ENCODE measurements around the gene SORCS1. TPM values are rescaled to one million over a fixed set of nuclear protein-coding genes. Genes with fewer than 3 reads are reported as not detected.

Gene SORCS1
- polyA plus RNA-seq, 1 experiment = 0.02 TPM

GRCh38 chr10:106540645-106541044, 623.9 kb downstream of the SORCS1 start:
- no peak overlapping the region for H3K27ac ChIP-seq (ENCODE audit: low read depth, low read length)
- H3K9me3 ChIP-seq (ENCODE audit: control insufficient read depth, insufficient read depth, low read length) = peaks cover 4% of the 10 kb centered on the region; the same call in 1 of the 2 replicates
- POLR2A ChIA-PET = no interaction called here
- DNase-seq (ENCODE audit: low read depth, low spot score) = no peak
- no peak for TF ChIP-seq CTCF (IDR thresholded peaks at IDR 0.05; ENCODE audit: low read depth, low read length)
- CTCF ChIA-PET = no interaction called here
- H3K4me3 ChIP-seq (ENCODE audit: low read depth, low read length) = no peak overlapping the region
- H3K27me3 ChIP-seq (ENCODE audit: control insufficient read depth, insufficient read depth, low read length) = no peaks in the 10 kb centered on the region

GRCh38 chr10:106537866-106538265, 626.6 kb downstream of the SORCS1 start:
- Histone ChIP-seq H3K27me3 (ENCODE audit: control insufficient read depth, insufficient read depth, low read length) (no peaks in the 10 kb centered on the region), H3K4me3 (ENCODE audit: low read depth, low read length) (no peak overlapping the region), H3K9me3 (ENCODE audit: control insufficient read depth, insufficient read depth, low read length) (peaks cover 4% of the 10 kb centered on the region; the same call in 1 of the 2 replicates), H3K27ac (ENCODE audit: low read depth, low read length) (no peak overlapping the region)
- CTCF ChIA-PET = no interaction called here
- no peak for DNase-seq (ENCODE audit: low read depth, low spot score)
- POLR2A ChIA-PET = no interaction called here
- no peak for TF ChIP-seq CTCF (IDR thresholded peaks at IDR 0.05; ENCODE audit: low read depth, low read length)

GRCh38 chr10:106535304-106535953, 629.1 kb downstream of the SORCS1 start:
- POLR2A ChIA-PET = no interaction called here
- H3K9me3 ChIP-seq (ENCODE audit: control insufficient read depth, insufficient read depth, low read length) = no peaks in the 10 kb centered on the region
- CTCF ChIA-PET = no interaction called here
- DNase-seq (ENCODE audit: low read depth, low spot score) = no peak
- no peak overlapping the region for H3K27ac ChIP-seq (ENCODE audit: low read depth, low read length)
- no peaks in the 10 kb centered on the region for H3K27me3 ChIP-seq (ENCODE audit: control insufficient read depth, insufficient read depth, low read length)
- no peak for TF ChIP-seq CTCF (IDR thresholded peaks at IDR 0.05; ENCODE audit: low read depth, low read length)
- no peak overlapping the region for H3K4me3 ChIP-seq (ENCODE audit: low read depth, low read length)

GRCh38 chr10:106534441-106534840, 630.1 kb downstream of the SORCS1 start:
- POLR2A ChIA-PET = no interaction called here
- Histone ChIP-seq H3K9me3 (ENCODE audit: control insufficient read depth, insufficient read depth, low read length) (no peaks in the 10 kb centered on the region), H3K27ac (ENCODE audit: low read depth, low read length) (no peak overlapping the region), H3K27me3 (ENCODE audit: control insufficient read depth, insufficient read depth, low read length) (no peaks in the 10 kb centered on the region), H3K4me3 (ENCODE audit: low read depth, low read length) (no peak overlapping the region)
- DNase-seq (ENCODE audit: low read depth, low spot score) = no peak
- CTCF ChIA-PET = no interaction called here
- TF ChIP-seq CTCF (IDR thresholded peaks at IDR 0.05; ENCODE audit: low read depth, low read length) = no peak

GRCh38 chr10:106528702-106529101, 635.8 kb downstream of the SORCS1 start:
- no peak overlapping the region for H3K4me3 ChIP-seq (ENCODE audit: low read depth, low read length)
- no peak for DNase-seq (ENCODE audit: low read depth, low spot score)
- no peaks in the 10 kb centered on the region for H3K27me3 ChIP-seq (ENCODE audit: control insufficient read depth, insufficient read depth, low read length)
- H3K27ac ChIP-seq (ENCODE audit: low read depth, low read length) = no peak overlapping the region
- no peak for TF ChIP-seq CTCF (IDR thresholded peaks at IDR 0.05; ENCODE audit: low read depth, low read length)
- peaks cover 7% of the 10 kb centered on the region; the same call in 1 of the 2 replicates for H3K9me3 ChIP-seq (ENCODE audit: control insufficient read depth, insufficient read depth, low read length)
- CTCF ChIA-PET = no interaction called here
- POLR2A ChIA-PET = no interaction called here

Measured in AG04450 (cell line).